Lower lobe of right lung (tissue), 2 donors: Measurements from ENCODE around the gene NCR3LG1. TPM values are rescaled to one million over a fixed set of nuclear protein-coding genes. Genes with fewer than 3 reads are reported as not detected.

ENCODE experiments used
- ATAC-seq, 2 donors: fragments of 200-7000 bp; cut with Tn5 transposase; one replicate each; pipeline ENCODE4 v1.9.1; 2020 to 2022; ENCODE audit warnings: mild to moderate bottlenecking in 2 of 2, moderate library complexity in 2 of 2
- DNase-seq: peaks from one replicate; pipeline ENCODE4 v3.0.0-alpha.2; 2020
- H3K27ac ChIP-seq: fragments of 200-600 bp; one replicate; pipeline ENCODE4 v1.8.0; 2022
- H3K27me3 ChIP-seq: fragments of 200-600 bp; one replicate; pipeline ENCODE4 v1.8.0; 2022; ENCODE audit warnings: low read depth
- H3K36me3 ChIP-seq: fragments of 200-600 bp; one replicate; pipeline ENCODE4 v1.8.0; 2022; ENCODE audit warnings: mild to moderate bottlenecking
- H3K4me1 ChIP-seq: fragments of 200-600 bp; one replicate; pipeline ENCODE4 v1.8.0; 2022
- H3K4me3 ChIP-seq: fragments of 200-600 bp; one replicate; pipeline ENCODE4 v1.8.0; 2022; ENCODE audit warnings: mild to moderate bottlenecking
- H3K9me3 ChIP-seq: fragments of 200-600 bp; one replicate; pipeline ENCODE4 v1.8.0; 2022
- intact Hi-C: fragments of 100-400 bp; cut with DNase I; formaldehyde crosslinking; loops from one replicate; pipeline ENCODE4 v1.11.0; 2022
- total RNA-seq: library from RNA; stranded (reverse); fragmentation: NEBNext Ultra II Directional; extraction: Animal tissue kit (Norgen Biotek cat#: 25700); gene quantifications from one replicate; pipeline ENCODE4 v1.2.1, GENCODE V29; 2021
- TF ChIP-seq, protein P1 (sequence below): fragments of 200-600 bp; IDR thresholded peaks from one replicate; pipeline ENCODE4 v1.8.0; 2022; ENCODE audit warnings: antibody characterized with exemption, mild to moderate bottlenecking
- donor health status: DM: no; HTN: yes; CAD: no; lungs with severe emphysema.

The NCR3LG1 gene
- total RNA-seq, 1 donor from 2014 or later, result 3.2 TPM

DNA sequence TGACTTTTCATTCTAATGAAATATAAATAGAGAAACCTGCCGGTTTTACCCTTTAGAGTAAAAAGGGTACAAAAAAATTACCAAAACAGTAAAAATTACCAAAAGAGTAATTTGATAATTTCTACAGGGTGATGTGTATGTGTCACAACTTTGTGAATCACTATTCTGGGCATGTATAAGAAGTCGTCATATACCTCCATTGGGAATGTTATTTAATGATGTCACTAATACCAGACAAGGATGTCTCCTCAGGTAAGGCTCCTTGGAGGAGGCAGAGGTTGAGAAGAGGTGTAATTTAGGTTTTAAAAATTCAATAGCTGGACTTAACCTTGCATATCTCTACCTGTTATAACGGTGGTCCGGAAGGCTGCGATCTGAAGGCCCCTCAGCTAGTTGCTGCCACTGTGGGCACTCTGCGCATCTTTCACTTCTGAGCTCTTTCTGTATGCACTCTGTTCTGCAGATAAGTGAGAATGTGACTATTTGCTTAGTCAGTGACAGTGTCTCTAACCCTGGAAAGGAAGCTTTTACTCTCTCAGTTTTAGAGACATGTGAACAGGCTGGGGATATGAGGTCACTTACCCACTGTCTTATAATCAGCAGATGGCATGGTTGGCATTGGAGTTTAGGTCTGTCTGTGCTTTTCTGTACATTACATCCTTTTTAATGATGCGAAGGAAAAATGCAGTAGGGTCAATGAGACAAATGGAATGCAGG lies 987 bp upstream of the NCR3LG1 start:
- no peak for ATAC-seq
- no peak for DNase-seq
- H3K27ac ChIP-seq, result no peak overlapping the region
- no peaks in the 10 kb centered on the region for H3K27me3 ChIP-seq
- H3K9me3 ChIP-seq, result no peaks in the 10 kb centered on the region
- no peaks in the 10 kb centered on the region for H3K36me3 ChIP-seq
- TF ChIP-seq, protein P1, sequence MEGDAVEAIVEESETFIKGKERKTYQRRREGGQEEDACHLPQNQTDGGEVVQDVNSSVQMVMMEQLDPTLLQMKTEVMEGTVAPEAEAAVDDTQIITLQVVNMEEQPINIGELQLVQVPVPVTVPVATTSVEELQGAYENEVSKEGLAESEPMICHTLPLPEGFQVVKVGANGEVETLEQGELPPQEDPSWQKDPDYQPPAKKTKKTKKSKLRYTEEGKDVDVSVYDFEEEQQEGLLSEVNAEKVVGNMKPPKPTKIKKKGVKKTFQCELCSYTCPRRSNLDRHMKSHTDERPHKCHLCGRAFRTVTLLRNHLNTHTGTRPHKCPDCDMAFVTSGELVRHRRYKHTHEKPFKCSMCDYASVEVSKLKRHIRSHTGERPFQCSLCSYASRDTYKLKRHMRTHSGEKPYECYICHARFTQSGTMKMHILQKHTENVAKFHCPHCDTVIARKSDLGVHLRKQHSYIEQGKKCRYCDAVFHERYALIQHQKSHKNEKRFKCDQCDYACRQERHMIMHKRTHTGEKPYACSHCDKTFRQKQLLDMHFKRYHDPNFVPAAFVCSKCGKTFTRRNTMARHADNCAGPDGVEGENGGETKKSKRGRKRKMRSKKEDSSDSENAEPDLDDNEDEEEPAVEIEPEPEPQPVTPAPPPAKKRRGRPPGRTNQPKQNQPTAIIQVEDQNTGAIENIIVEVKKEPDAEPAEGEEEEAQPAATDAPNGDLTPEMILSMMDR, result no peak
- no peak overlapping the region for H3K4me3 ChIP-seq
- intact Hi-C loops, result no loop called here
- peaks cover 17% of the 10 kb centered on the region for H3K4me1 ChIP-seq

DNA sequence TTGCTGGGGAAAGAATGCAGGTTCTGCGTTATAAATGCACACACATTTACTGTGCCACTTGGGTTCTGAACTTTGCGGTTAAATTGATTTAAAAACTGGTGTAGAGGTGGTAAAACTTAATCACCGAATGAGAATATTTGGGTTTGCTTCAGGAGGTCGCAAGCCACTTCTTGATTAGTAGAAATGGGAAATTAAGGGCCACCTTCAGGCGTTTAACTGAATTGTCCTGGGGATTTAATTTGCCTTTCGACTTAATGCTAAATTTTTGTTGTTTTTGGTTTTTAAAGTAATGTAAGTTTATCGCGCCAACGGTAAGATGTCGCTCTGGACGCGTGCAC lies 459 bp upstream of the NCR3LG1 start:
- peaks cover 17% of the 10 kb centered on the region for H3K4me1 ChIP-seq
- no peaks in the 10 kb centered on the region for H3K27me3 ChIP-seq
- H3K9me3 ChIP-seq, result no peaks in the 10 kb centered on the region
- no peaks in the 10 kb centered on the region for H3K36me3 ChIP-seq
- ATAC-seq (no peak), DNase-seq (no peak)
- H3K4me3 ChIP-seq, result peak overlapping the region; percentile 71
- intact Hi-C loops, result no loop called here
- H3K27ac ChIP-seq, result no peak overlapping the region
- TF ChIP-seq, protein P1, result peak; percentile 13

DNA sequence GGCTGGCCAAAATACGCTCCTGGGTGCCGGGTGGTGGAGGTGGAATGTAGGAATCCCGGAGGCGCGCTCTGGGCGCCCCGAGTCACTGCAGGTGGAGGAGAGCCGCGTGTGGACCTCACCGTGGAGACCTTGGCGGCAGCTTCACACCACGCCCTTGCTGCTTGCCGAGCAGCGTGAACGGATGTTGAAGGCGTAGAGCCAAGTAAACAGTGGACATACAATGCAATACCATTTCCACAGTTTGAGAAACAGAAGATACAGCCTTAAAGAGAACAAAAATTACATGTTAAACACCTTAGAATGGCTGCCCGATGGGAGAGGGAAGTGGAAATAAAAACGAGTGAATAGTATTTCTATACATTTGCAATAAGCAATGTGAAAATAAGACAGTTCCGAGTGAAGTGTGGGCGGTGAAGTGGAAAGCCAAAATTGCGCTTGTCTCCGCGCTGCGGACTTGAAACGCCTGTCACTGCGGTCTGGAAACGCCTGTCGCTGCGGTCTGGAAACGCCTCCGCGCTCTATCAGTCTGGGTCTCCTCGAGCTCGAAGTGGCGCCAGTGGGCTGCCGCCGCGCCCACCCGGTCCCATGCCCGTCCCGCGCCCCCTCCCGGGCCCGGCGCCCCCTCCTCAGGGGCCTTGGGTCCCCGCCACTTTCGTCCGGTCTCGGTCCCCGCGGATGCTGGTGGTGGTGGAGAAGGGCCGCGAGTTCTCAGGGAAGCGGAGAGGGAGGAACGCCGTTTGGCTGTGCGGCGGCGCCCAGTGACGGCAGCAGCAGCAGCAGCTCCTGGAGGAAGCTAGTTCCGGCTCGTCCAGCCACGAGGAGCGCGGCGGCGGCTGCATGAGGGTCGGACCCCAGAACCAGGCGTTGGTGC lies 1.6 kb downstream of the NCR3LG1 start:
- ATAC-seq (peak; percentile 78 to 86), DNase-seq (peak; percentile 83)
- no peaks in the 10 kb centered on the region for H3K9me3 ChIP-seq
- intact Hi-C loops, result no loop called here
- peak overlapping the region; percentile 84 for H3K27ac ChIP-seq
- H3K27me3 ChIP-seq, result no peaks in the 10 kb centered on the region
- H3K36me3 ChIP-seq, result no peaks in the 10 kb centered on the region
- peaks cover 17% of the 10 kb centered on the region for H3K4me1 ChIP-seq
- peak overlapping the region; percentile 71 for H3K4me3 ChIP-seq
- TF ChIP-seq, protein P1, result no peak

DNA sequence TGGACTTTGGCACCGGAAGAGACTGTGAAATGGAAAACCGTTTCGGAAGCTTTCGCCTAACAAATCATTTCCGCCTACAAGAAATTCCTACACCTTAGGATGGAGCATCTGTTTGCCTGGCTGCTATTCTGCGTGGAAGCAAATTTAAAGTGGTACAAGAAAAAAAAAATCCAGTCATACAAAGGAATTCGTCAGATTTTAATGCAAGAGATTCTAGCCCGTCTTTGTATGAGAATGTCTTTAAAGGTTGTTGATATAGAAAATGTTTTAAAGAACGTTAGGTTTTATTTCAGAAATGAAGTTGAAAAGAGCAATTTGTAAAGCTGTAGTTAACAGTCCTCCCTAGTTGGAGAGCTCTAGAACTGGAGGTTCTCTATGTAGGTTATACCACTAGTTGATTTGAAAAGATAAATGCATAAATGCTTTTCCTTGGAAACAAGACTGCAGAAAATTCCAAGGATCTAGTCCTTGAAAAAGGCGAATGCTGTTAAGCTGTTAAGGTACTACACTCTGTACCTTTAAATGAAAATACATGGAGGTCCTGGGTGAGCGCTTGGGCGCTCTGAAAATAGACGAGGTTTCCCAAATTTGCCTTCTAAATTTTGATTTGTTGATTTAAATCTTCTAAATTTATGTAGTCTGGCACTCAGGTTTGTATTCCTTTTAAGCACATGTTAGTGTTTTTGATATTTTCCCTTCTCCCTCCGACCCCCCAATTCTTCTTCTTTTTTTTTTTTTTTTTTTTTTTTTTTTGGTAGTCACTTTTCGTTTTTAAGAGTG lies 2.4 kb downstream of the NCR3LG1 start:
- intact Hi-C loops, result no loop called here
- peaks cover 17% of the 10 kb centered on the region for H3K4me1 ChIP-seq
- no peaks in the 10 kb centered on the region for H3K36me3 ChIP-seq
- peak overlapping the region; percentile 71 for H3K4me3 ChIP-seq
- ATAC-seq (no peak), DNase-seq (no peak)
- no peaks in the 10 kb centered on the region for H3K27me3 ChIP-seq
- peak overlapping the region; percentile 84 for H3K27ac ChIP-seq
- H3K9me3 ChIP-seq, result no peaks in the 10 kb centered on the region
- TF ChIP-seq, protein P1, result no peak

DNA sequence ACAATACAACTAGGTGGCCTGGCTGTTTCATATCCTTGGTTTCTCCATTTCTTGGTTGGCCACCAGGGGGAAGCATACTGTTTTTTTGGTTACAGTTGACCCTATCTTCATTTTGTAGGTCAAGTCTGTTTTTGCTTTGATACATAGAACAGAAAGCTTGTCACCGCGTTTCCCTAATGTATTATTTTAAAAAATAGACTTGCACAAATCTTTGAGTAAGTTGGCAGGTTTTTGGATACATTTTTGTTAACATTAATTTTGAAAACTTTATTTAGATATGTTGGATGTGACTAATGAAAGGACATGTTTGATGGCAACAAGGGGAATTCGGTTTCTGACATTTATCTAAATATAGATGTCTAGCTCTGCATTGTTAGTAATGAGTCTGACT lies 3.0 kb downstream of the NCR3LG1 start:
- Histone ChIP-seq H3K4me1 (peaks cover 17% of the 10 kb centered on the region), H3K27me3 (no peaks in the 10 kb centered on the region), H3K9me3 (no peaks in the 10 kb centered on the region), H3K4me3 (no peak overlapping the region), H3K27ac (no peak overlapping the region), H3K36me3 (no peaks in the 10 kb centered on the region)
- TF ChIP-seq, protein P1, result peak; percentile 71
- ATAC-seq (peak; percentile 57 to 70), DNase-seq (no peak)
- intact Hi-C loops, result no loop called here
